Measurements from ENCODE around the gene HOXB3. TPM values are rescaled to one million over a fixed set of nuclear protein-coding genes. Genes with fewer than 3 reads are reported as not detected.
A peak's percentile ranks its signal among the peaks of the same experiment; 100 is the strongest.

The HOXB3 gene
- total and polyA plus RNA-seq, 10 donors, result 3.6 to 23.1 (median 8.8) TPM

- Histone ChIP-seq H3K36me3 (no peaks in the 10 kb centered on the region), H3K27ac (no peak overlapping the region), H3K9me3 (no peaks in the 10 kb centered on the region), H3K4me1 (peaks cover 0 to 8% (median 5%) of the 10 kb centered on the region in 6 donors), H3K4me3 (no peak overlapping the region), H3K27me3 (replicated peaks in 1 of 7) (peaks cover 0 to 37% (median 0%) of the 10 kb centered on the region in 7 donors)
- intact Hi-C loops (cut with DNase I; ENCODE audit: low total_unique reads), result no loop called here
- 77 to 87% (median 85%) methylated on average over 5 of the region's 5 CpGs for WGBS, 5 donors
- DNase-seq, result no peak
- TF ChIP-seq POLR2AphosphoS5 (IDR thresholded peaks at IDR 0.05) (no peak), CTCF (IDR thresholded peaks at IDR 0.05 in 8 of 11, conservative IDR thresholded peaks at IDR 0.05 in 3 of 11) (no peak), POLR2A (IDR thresholded peaks at IDR 0.05) (no peak)
Measured at GRCh38 chr17:48506246-48506645, 83.8 kb downstream of the HOXB3 start.

- TF ChIP-seq POLR2AphosphoS5 (IDR thresholded peaks at IDR 0.05) (peak in 1 of 3 donors; percentile 20), CTCF (IDR thresholded peaks at IDR 0.05 in 8 of 11, conservative IDR thresholded peaks at IDR 0.05 in 3 of 11) (no peak)
- Histone ChIP-seq H3K9me3 (no peaks in the 10 kb centered on the region), H3K27me3 (replicated peaks in 1 of 7) (peaks cover 0 to 37% (median 0%) of the 10 kb centered on the region in 7 donors), H3K4me3 (no peak overlapping the region), H3K27ac (no peak overlapping the region), H3K36me3 (no peaks in the 10 kb centered on the region), H3K4me1 (peaks cover 0 to 8% (median 5%) of the 10 kb centered on the region in 6 donors)
- intact Hi-C loops (cut with DNase I; ENCODE audit: low total_unique reads), result no loop called here
- no peak for DNase-seq
- 22 to 50% (median 35%) methylated on average over 1 of the region's 1 CpG for WGBS, 5 donors
Measured at GRCh38 chr17:48505788-48506187, 84.3 kb downstream of the HOXB3 start.

GRCh38 chr17:48504953-48505352 is 85.1 kb downstream of the HOXB3 start:
- intact Hi-C loops (cut with DNase I; ENCODE audit: low total_unique reads), result no loop called here
- H3K27ac ChIP-seq, result no peak overlapping the region

GRCh38 chr17:48503747-48504146 is 86.3 kb downstream of the HOXB3 start:
- no peak overlapping the region for H3K4me3 ChIP-seq
- peaks cover 0 to 34% (median 0%) of the 10 kb centered on the region in 7 donors for H3K27me3 ChIP-seq (replicated peaks in 1 of 7)
- no peaks in the 10 kb centered on the region for H3K36me3 ChIP-seq
- peaks cover 0 to 8% (median 5%) of the 10 kb centered on the region in 6 donors for H3K4me1 ChIP-seq
- no peak for TF ChIP-seq CTCF (IDR thresholded peaks at IDR 0.05 in 8 of 11, conservative IDR thresholded peaks at IDR 0.05 in 3 of 11)
- TF ChIP-seq POLR2AphosphoS5 (IDR thresholded peaks at IDR 0.05), result no peak
- no peak for TF ChIP-seq POLR2A (IDR thresholded peaks at IDR 0.05)
- intact Hi-C loops (cut with DNase I; ENCODE audit: low total_unique reads), result no loop called here
- no peak for DNase-seq
- no peaks in the 10 kb centered on the region for H3K9me3 ChIP-seq
- no peak overlapping the region for H3K27ac ChIP-seq
- 88 to 94% (median 93%) methylated on average over 5 of the region's 5 CpGs for WGBS, 5 donors

More at GRCh38 chr17:48504953-48505352, 85.1 kb downstream of the HOXB3 start:
- H3K4me3 ChIP-seq, result no peak overlapping the region
- DNase-seq, result no peak
- no peaks in the 10 kb centered on the region for H3K36me3 ChIP-seq
- H3K9me3 ChIP-seq, result no peaks in the 10 kb centered on the region
- peaks cover 0 to 8% (median 5%) of the 10 kb centered on the region in 6 donors for H3K4me1 ChIP-seq
- 94 to 100% (median 99%) methylated on average over 2 of the region's 2 CpGs for WGBS, 5 donors
- TF ChIP-seq CTCF (IDR thresholded peaks at IDR 0.05 in 8 of 11, conservative IDR thresholded peaks at IDR 0.05 in 3 of 11) (no peak), POLR2AphosphoS5 (IDR thresholded peaks at IDR 0.05) (no peak), POLR2A (IDR thresholded peaks at IDR 0.05) (no peak)
- peaks cover 0 to 37% (median 0%) of the 10 kb centered on the region in 7 donors for H3K27me3 ChIP-seq (replicated peaks in 1 of 7)

Data from spleen (tissue), 11 donors.